Mononuclear cell (primary cell): ENCODE data around the gene DBX2. TPM values are rescaled to one million over a fixed set of nuclear protein-coding genes. Genes with fewer than 3 reads are reported as not detected.
"Not testable (repeated sequence)": the region's sequence is repeated elsewhere in the genome, so short reads cannot be mapped to it uniquely, and the experiment has no call there.

ENCODE experiments used
- H3K27me3 ChIP-seq: 2 replicates; pipeline ENCODE4 v1.6.0; 2011; ENCODE audit warnings: low read length, control low read depth; ENCODE audit not compliant: insufficient read depth
- H3K4me1 ChIP-seq: 2 replicates; pipeline ENCODE4 v1.5.1; 2011; ENCODE audit warnings: mild to moderate bottlenecking, low read length, control low read depth; ENCODE audit not compliant: insufficient read depth
- H3K4me3 ChIP-seq: 2 replicates; pipeline ENCODE4 v1.5.1; 2011; ENCODE audit warnings: mild to moderate bottlenecking, low read length, moderate library complexity
- H3K9me3 ChIP-seq: 2 replicates; pipeline ENCODE4 v1.5.1; 2011; ENCODE audit warnings: low read depth, mild to moderate bottlenecking, control low read depth, low read length
- total RNA-seq: library from RNA; depleted of rRNA; stranded (reverse); fragments of >200 nt; gene quantifications from one replicate; pipeline ENCODE4 v1.2.3, GENCODE V29; 2012

DBX2 gene
- total RNA-seq, 1 donor: not detected

DNA sequence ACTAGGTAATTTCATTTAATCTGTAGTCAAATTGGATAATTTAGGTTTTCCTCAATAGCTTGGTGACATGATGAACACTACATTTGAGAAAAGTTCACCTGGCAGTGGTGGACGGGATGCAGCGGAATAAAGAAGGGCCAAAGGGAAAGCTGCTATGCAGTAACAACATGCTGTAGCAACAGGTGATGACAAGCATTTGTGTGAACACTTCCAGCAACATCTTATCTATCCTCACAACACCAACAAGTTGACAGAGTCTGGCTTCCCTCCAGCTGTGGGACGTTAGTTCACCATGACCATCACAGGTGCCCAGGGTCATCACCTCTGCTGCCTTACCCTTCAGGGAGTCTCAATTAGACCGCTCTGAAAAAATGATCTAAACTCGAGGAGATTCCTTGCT is 8.3 kb downstream of the DBX2 start:
- H3K9me3 ChIP-seq: no peaks in the 10 kb centered on the region
- H3K4me1 ChIP-seq: no peaks in the 10 kb centered on the region
- H3K4me3 ChIP-seq: no peak overlapping the region
- peaks cover 11% of the 10 kb centered on the region for H3K27me3 ChIP-seq

- Histone ChIP-seq H3K4me1 (no peaks in the 10 kb centered on the region), H3K9me3 (no peaks in the 10 kb centered on the region), H3K27me3 (peaks cover 4% of the 10 kb centered on the region)
These were observed 9.9 kb downstream of the DBX2 start for GRCh38 chr12:45040977-45041376.

GRCh38 chr12:45039757-45040156 is 11.1 kb downstream of the DBX2 start:
- no peaks in the 10 kb centered on the region for H3K4me1 ChIP-seq
- peaks cover 3% of the 10 kb centered on the region for H3K27me3 ChIP-seq
- no peaks in the 10 kb centered on the region for H3K9me3 ChIP-seq
- H3K4me3 ChIP-seq: no peak overlapping the region

More at GRCh38 chr12:45040977-45041376, 9.9 kb downstream of the DBX2 start:
- no peak overlapping the region for H3K4me3 ChIP-seq

- H3K4me3 ChIP-seq: no peak overlapping the region
- no peaks in the 10 kb centered on the region for H3K9me3 ChIP-seq
- peaks cover 3% of the 10 kb centered on the region for H3K27me3 ChIP-seq
- no peaks in the 10 kb centered on the region for H3K4me1 ChIP-seq
These were observed 16.0 kb downstream of the DBX2 start for GRCh38 chr12:45034861-45035265.

DNA sequence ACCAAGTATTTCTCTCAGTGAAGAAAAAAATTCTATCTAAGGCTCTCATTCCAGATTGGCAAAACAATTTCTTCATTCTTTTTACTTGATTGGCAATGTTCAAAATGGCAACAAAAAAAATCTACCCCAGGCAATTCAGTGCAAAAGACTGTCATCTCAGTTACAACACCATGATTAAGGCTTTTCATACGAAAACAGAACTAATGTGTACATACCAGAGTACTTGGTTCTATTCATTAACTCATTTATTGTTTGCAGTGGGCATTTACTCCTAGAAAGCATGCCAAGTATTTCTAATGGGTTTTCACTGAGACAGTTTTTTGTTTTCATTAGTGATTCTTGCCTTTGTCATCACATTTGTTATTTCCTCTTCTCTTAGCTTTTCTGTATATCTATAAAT is 33.0 kb downstream of the DBX2 start:
- Histone ChIP-seq H3K4me1 (no peaks in the 10 kb centered on the region), H3K9me3 (peaks cover 5% of the 10 kb centered on the region), H3K27me3 (no peaks in the 10 kb centered on the region), H3K4me3 (no peak overlapping the region)

- Histone ChIP-seq H3K4me3 (no peak overlapping the region), H3K4me1 (no peaks in the 10 kb centered on the region), H3K27me3 (no peaks in the 10 kb centered on the region), H3K9me3 (no peaks in the 10 kb centered on the region)
These were observed 36.5 kb downstream of the DBX2 start for GRCh38 chr12:45014396-45014795.

DNA sequence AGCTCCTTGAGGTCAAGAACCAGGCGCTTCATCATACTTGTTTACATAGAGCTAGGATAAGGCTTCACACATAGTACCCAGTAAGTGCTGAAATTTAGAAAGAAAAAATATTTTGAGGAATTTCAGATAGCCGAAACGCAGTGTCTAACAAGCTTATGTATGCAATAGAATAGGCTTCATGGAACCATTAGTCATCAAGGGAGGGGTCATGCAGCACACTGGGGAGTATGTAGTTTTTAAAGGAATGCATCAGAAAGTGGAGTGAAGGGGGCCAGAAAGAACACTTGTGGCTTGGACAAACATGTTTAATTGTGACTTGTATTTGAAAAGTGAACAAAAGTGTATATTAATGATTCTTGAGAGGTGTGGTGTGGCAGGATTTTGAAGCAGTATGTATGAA is 38.1 kb downstream of the DBX2 start:
- no peaks in the 10 kb centered on the region for H3K27me3 ChIP-seq
- no peak overlapping the region for H3K4me3 ChIP-seq
- no peaks in the 10 kb centered on the region for H3K4me1 ChIP-seq
- no peaks in the 10 kb centered on the region for H3K9me3 ChIP-seq

GRCh38 chr12:45010059-45010458 is 40.8 kb downstream of the DBX2 start:
- H3K4me3 ChIP-seq: no peak overlapping the region
- H3K9me3 ChIP-seq: no peaks in the 10 kb centered on the region
- no peaks in the 10 kb centered on the region for H3K27me3 ChIP-seq
- no peaks in the 10 kb centered on the region for H3K4me1 ChIP-seq

- no peak overlapping the region for H3K4me3 ChIP-seq
- H3K9me3 ChIP-seq: no peaks in the 10 kb centered on the region
- H3K27me3 ChIP-seq: no peaks in the 10 kb centered on the region
- no peaks in the 10 kb centered on the region for H3K4me1 ChIP-seq
These were observed 42.7 kb downstream of the DBX2 start for GRCh38 chr12:45008211-45008610.

DNA sequence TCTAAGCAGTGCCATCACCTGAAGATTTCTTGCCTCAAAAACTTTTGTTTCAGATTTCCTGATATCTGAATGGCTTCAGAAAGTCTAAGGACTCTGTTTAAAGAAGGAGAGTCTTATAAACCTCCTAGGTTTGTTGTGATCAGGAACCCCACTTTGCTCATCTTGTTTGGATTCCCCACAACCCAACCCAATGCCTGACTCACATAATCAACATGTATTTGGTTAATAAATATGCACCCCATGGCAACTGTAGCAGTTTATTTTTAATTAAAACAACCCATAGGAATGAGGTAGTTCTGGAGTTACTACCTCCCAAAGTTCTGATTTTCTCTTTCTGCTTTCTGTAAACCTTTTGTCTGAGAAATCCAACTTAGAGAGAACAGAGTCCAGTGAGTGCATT is 51.5 kb downstream of the DBX2 start:
- H3K4me3 ChIP-seq: no peak overlapping the region
- no peaks in the 10 kb centered on the region for H3K9me3 ChIP-seq
- H3K27me3 ChIP-seq: no peaks in the 10 kb centered on the region
- H3K4me1 ChIP-seq: no peaks in the 10 kb centered on the region

DNA sequence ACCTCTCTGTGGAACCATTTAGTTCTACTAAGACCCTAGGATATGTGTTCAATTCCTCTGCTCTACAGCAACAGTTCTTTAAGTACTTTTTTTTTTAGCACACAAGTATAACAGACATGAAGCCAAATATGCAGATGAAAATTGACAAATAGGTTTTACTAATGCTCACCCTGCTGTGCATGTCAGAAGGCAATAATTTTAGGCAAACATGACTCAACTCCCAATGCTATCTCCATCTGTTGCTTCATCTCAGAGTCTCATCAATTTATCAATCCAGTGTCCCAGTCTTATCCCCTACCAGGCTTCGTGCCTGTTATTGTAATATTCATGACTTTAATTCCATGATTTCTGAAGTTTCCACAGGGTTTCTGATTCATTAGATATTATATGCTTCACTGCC is 57.7 kb downstream of the DBX2 start:
- H3K9me3 ChIP-seq: no peaks in the 10 kb centered on the region
- H3K27me3 ChIP-seq: no peaks in the 10 kb centered on the region
- H3K4me1 ChIP-seq: no peaks in the 10 kb centered on the region
- no peak overlapping the region for H3K4me3 ChIP-seq

DNA sequence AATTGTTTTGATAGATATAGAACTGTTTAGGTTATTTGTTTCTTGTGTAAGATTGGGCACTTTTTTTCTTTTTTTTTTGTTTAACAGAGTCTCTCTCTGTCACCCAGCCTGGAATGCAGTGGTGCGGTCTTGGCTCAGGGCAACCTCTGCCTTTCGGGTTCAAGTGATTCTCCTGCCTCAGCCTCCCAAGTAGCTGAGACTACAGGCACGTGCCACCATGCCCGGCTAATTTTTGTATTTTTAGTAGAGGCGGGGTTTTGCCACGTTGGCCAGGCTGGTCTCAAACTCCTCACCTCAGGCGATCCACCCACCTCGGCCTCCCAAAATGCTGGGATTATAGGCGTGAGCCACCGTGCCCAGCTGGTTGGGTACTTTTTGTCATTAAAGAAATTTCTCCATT is 66.0 kb downstream of the DBX2 start:
- not testable (repeated sequence) for H3K9me3 ChIP-seq, H3K4me1 ChIP-seq, H3K4me3 ChIP-seq, H3K27me3 ChIP-seq

- H3K4me3 ChIP-seq: no peak overlapping the region
- H3K4me1 ChIP-seq: no peaks in the 10 kb centered on the region
- no peaks in the 10 kb centered on the region for H3K9me3 ChIP-seq
- H3K27me3 ChIP-seq: no peaks in the 10 kb centered on the region
These were observed 71.0 kb downstream of the DBX2 start for GRCh38 chr12:44979918-44980317.

GRCh38 chr12:44976246-44976645 is 74.7 kb downstream of the DBX2 start:
- no peaks in the 10 kb centered on the region for H3K9me3 ChIP-seq
- H3K4me1 ChIP-seq: no peaks in the 10 kb centered on the region
- H3K4me3 ChIP-seq: no peak overlapping the region
- H3K27me3 ChIP-seq: no peaks in the 10 kb centered on the region

DNA sequence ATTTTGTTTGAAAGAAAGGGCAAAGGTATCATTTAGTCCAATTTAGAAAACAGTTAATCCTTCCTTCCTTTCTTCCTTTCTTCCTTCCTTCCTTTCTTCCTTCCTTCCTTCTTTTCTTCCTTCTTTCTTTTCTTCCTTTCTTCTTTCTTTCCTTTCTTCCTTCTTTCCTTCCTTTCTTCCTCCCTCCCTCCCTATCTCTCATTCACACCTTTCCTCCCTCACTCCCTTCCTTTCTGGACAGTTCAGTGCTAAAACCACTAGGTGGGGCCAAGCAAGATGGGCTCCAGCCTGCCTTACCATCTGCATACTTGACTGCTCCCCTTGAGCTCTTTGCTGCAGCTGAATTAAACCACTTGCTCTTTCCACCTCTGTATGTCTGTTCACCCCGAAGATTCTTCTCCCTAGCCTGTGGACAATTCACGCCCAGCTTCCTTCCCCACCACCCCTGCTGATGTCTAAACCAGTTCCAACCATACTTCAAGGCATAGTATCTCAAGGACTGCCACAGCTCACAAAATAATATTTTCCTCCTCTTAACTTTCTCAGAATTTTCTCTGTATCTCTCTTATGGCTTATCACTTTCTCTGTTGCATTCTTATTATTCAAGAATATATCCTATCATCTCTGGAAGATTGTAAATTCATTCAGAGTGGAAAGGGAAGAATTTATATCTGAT is 78.0 kb downstream of the DBX2 start:
- H3K9me3 ChIP-seq: no peaks in the 10 kb centered on the region
- no peaks in the 10 kb centered on the region for H3K4me1 ChIP-seq
- no peaks in the 10 kb centered on the region for H3K27me3 ChIP-seq
- no peak overlapping the region for H3K4me3 ChIP-seq

GRCh38 chr12:44968965-44969364 is 81.9 kb downstream of the DBX2 start:
- Histone ChIP-seq H3K9me3 (no peaks in the 10 kb centered on the region), H3K27me3 (no peaks in the 10 kb centered on the region)

More at GRCh38 chr12:44968965-44969364, 81.9 kb downstream of the DBX2 start:
- no peak overlapping the region for H3K4me3 ChIP-seq
- no peaks in the 10 kb centered on the region for H3K4me1 ChIP-seq
